GM10266 (cell line): Measurements from ENCODE around the gene PAX7.

Experiments used
- DNase-seq: peaks from one replicate; pipeline ENCODE4 v3.0.0; 2012; ENCODE audit errors: extremely low spot score
- CTCF ChIP-seq: IDR thresholded peaks from 2 replicates; pipeline ENCODE4 v1.5.1; 2012; ENCODE audit warnings: mild to moderate bottlenecking, low read depth; ENCODE audit not compliant: control insufficient read depth, insufficient read depth; ENCODE audit errors: missing control alignments

The PAX7 gene

GRCh38 chr1:18721041-18721440 is 90.4 kb downstream of the PAX7 start:
- no peak for TF ChIP-seq CTCF
- DNase-seq = no peak

- DNase-seq = no peak
- TF ChIP-seq CTCF = no peak
Observed at GRCh38 chr1:18721776-18722175, 91.1 kb downstream of the PAX7 start.

- TF ChIP-seq CTCF = no peak
Observed at GRCh38 chr1:18722270-18722669, 91.6 kb downstream of the PAX7 start.

GRCh38 chr1:18723206-18723605 is 92.6 kb downstream of the PAX7 start:
- no peak for DNase-seq
- TF ChIP-seq CTCF = no peak

More at GRCh38 chr1:18722270-18722669, 91.6 kb downstream of the PAX7 start:
- no peak for DNase-seq

- DNase-seq = no peak
- no peak for TF ChIP-seq CTCF
Observed at GRCh38 chr1:18723701-18724411, 93.2 kb downstream of the PAX7 start.

- DNase-seq = no peak
- no peak for TF ChIP-seq CTCF
Observed at GRCh38 chr1:18724801-18725200, 94.2 kb downstream of the PAX7 start.

- no peak for TF ChIP-seq CTCF
- no peak for DNase-seq
Observed at GRCh38 chr1:18725231-18725895, 94.7 kb downstream of the PAX7 start.
